ENCODE measurements around the gene EPS15. TPM values are rescaled to one million over a fixed set of nuclear protein-coding genes. Genes with fewer than 3 reads are reported as not detected.

Gene EPS15
- total and polyA plus RNA-seq, 9 of the 15 experiments (the other 6 are each of a cell fraction or from before 2014, with no cell fraction given) = 23.1 to 69.0 (median 41.7) TPM

GRCh38 chr1:51519048-51519864 is at the start of gene EPS15 (continued):
- TF ChIP-seq PURB (CRISPR knock-in tag; IDR thresholded peaks at IDR 0.05; ENCODE audit: low read depth) (no peak), FIP1L1 (IDR thresholded peaks at IDR 0.05; ENCODE audit: low read depth, low read length, poor library complexity, severe bottlenecking) (peak; percentile 49), JUN (IDR thresholded peaks at IDR 0.05; ENCODE audit: borderline replicate concordance, low read depth, low read length) (0 out of 2 replicates have a peak, but pooled peaks have one; percentile 10), JUN (CRISPR knock-in tag; IDR thresholded peaks at IDR 0.05; ENCODE audit: borderline replicate concordance) (0 out of 2 replicates have a peak, but pooled peaks have one; percentile 39), HDAC6 (IDR thresholded peaks at IDR 0.05; ENCODE audit: low read depth, low read length) (no peak), ZNF695 (CRISPR knock-in tag; IDR thresholded peaks at IDR 0.05) (peak; percentile 81; the same call in 1 of the 2 replicates), ZNF707 (CRISPR knock-in tag; conservative IDR thresholded peaks at IDR 0.05) (peak; percentile 50; the same call in 1 of the 2 replicates), CREB3L1 (IDR thresholded peaks at IDR 0.05; ENCODE audit: borderline replicate concordance, low read depth) (no peak), NELFE (IDR thresholded peaks at IDR 0.05; ENCODE audit: insufficient read depth, insufficient read length) (no peak), NBN (IDR thresholded peaks at IDR 0.05; ENCODE audit: low read depth) (peak; percentile 43), ZC3H8 (IDR thresholded peaks at IDR 0.05) (no peak), NR2F6 (CRISPR knock-in tag; IDR thresholded peaks at IDR 0.05) (peak; percentile 87), FOS (IDR thresholded peaks at IDR 0.05; ENCODE audit: extremely low read depth, insufficient read length) (no peak), E2F6 (IDR thresholded peaks at IDR 0.05; ENCODE audit: borderline replicate concordance in 1 of 2, extremely low read depth in 1 of 2, insufficient read depth in 1 of 2, insufficient read length in 1 of 2, low read depth in 1 of 2, low read length in 1 of 2, poor library complexity in 1 of 2, severe bottlenecking in 1 of 2) (no peak), KDM5B (IDR thresholded peaks at IDR 0.05; ENCODE audit: insufficient replicate concordance, low read depth, low read length) (no peak), MYBL2 (IDR thresholded peaks at IDR 0.05; ENCODE audit: low read depth) (peak; percentile 36; the same call in 1 of the 2 replicates), MYBL2 (CRISPR knock-in tag; IDR thresholded peaks at IDR 0.05; ENCODE audit: borderline replicate concordance) (no peak), ZNF75A (CRISPR knock-in tag; IDR thresholded peaks at IDR 0.05) (peak; percentile 28; the same call in 1 of the 2 replicates), POLR2G (IDR thresholded peaks at IDR 0.05; ENCODE audit: low read depth, low read length) (peak; percentile 93)
- TF ChIP-seq, protein P1, sequence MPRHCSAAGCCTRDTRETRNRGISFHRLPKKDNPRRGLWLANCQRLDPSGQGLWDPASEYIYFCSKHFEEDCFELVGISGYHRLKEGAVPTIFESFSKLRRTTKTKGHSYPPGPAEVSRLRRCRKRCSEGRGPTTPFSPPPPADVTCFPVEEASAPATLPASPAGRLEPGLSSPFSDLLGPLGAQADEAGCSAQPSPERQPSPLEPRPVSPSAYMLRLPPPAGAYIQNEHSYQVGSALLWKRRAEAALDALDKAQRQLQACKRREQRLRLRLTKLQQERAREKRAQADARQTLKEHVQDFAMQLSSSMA (CRISPR knock-in tag; IDR thresholded peaks at IDR 0.05) = no peak
- TF ChIP-seq, protein P2, sequence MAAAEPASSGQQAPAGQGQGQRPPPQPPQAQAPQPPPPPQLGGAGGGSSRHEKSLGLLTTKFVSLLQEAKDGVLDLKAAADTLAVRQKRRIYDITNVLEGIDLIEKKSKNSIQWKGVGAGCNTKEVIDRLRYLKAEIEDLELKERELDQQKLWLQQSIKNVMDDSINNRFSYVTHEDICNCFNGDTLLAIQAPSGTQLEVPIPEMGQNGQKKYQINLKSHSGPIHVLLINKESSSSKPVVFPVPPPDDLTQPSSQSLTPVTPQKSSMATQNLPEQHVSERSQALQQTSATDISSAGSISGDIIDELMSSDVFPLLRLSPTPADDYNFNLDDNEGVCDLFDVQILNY (CRISPR knock-in tag; IDR thresholded peaks at IDR 0.05) = no peak
- TF ChIP-seq, protein P3, sequence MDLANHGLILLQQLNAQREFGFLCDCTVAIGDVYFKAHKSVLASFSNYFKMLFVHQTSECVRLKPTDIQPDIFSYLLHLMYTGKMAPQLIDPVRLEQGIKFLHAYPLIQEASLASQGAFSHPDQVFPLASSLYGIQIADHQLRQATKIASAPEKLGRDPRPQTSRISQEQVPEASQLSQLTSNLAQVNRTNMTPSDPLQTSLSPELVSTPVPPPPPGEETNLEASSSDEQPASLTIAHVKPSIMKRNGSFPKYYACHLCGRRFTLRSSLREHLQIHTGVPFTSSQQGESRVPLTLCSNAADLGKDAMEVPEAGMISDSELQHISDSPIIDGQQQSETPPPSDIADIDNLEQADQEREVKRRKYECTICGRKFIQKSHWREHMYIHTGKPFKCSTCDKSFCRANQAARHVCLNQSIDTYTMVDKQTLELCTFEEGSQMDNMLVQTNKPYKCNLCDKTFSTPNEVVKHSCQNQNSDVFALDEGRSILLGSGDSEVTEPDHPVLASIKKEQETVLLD (IDR thresholded peaks at IDR 0.05) = no peak

Measured in K562 (cell line).